GM18870 (cell line): ENCODE measurements around the gene FMN2.
"Not testable (repeated sequence)": the region's sequence is repeated elsewhere in the genome, so short reads cannot be mapped to it uniquely, and the experiment has no call there.

ENCODE experiments used
- ATAC-seq: cut with Tn5 transposase; IDR thresholded peaks from one replicate; pipeline ENCODE4 v1.9.1; 2021; ENCODE audit warnings: moderate library complexity; ENCODE audit not compliant: unreplicated experiment

Gene FMN2

DNA sequence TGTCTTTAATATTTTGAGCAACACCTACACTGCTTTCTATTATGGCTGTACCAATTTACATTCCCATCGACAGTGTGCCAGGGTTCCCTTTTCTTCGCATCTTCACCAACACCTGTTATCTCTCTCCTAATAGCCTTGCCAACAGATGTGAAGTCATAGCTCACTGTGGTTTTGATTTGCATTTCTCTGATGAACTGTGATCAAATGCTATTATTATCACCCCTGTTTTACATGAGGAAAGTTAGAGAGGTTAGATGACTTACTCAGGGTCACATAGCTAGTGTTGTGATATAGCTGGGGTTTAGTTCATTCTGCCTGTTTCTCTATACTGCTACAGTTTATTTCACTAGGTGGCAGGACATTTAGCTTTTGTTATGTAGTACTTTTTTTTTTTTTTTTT lies 204.1 kb downstream of the FMN2 start:
- ATAC-seq = no peak

DNA sequence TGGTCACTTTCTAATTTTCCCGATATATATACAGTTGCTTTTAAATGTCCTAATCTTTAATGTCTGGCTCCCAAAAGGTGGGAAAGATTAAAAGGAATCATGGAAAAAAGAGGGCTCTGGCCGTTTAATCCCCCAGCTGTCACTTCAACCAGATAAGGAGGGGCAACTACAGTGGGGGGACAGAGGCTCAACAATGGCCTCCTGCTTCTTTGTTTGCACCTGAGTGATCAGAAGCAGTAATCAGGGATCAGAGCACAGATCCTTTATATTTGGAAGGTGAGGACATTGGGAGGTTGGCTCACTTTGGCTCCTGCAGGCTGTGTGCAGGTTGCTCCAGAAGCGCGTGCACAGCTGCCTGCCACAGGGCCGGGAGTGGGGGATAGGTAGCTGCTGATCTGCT lies 212.8 kb downstream of the FMN2 start:
- ATAC-seq = no peak

GRCh38 chr1:240306673-240307072 lies 215.0 kb downstream of the FMN2 start:
- ATAC-seq = no peak

- ATAC-seq = no peak
Measured at GRCh38 chr1:240308096-240308495, 216.4 kb downstream of the FMN2 start.

DNA sequence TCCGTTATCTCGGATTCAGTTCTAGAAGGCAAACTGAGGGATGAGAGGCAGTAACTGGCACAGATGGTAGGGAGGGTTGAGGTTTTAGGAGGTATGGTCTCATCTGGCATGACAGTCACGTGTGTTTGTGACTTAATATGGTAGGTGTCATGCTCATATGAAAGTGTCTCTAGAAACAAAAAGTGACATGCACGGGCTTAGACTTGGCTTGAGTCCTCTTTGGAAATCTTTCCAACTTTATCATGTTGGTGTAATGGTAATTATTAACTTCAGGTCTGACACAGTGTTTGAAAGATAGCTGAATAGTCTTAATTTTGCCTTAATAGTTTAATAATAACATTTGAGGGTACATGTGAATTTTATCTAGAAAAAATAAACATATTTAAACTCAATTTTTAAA lies 218.1 kb downstream of the FMN2 start:
- no peak for ATAC-seq

DNA sequence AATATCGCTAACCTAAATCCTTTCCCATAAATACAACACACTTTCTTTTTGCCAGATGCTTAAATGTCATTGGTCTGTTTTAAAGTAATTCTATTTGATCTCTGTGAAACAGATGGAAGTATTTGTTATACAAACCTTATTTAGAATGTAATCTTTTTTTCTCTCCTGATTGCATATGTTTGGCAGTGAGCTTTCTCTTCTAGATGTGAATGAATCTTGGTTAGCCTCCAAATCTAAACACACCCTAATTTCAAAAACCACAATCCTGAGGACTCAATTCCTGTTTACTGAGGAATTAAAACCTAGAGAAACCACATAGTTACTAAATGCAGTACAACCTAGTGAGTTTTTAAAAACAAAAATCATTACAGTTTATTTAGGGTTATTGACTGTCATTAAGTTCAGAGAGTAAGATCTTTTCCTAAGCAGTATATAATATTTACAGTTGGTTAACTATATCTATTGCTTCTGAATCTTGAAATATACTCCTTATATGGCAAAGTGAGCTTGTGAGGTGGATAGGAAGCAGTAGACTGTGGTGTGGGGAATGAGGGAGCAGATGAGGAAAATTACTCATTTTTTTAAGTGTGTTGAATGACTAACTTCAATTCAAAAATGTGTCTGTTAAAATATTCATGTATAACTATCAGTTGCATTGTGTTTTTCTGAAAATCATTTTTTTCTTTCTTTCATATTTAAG lies 218.7 kb downstream of the FMN2 start:
- ATAC-seq = no peak

- ATAC-seq = no peak
Measured at GRCh38 chr1:240312872-240313271, 221.2 kb downstream of the FMN2 start.

- ATAC-seq = no peak
Measured at GRCh38 chr1:240314845-240315801, 223.4 kb downstream of the FMN2 start.

- ATAC-seq = no peak
Measured at GRCh38 chr1:240319998-240320397, 228.3 kb downstream of the FMN2 start.

GRCh38 chr1:240320659-240321058 lies 229.0 kb downstream of the FMN2 start:
- no peak for ATAC-seq

GRCh38 chr1:240322943-240323342 lies 231.3 kb downstream of the FMN2 start:
- ATAC-seq = no peak

DNA sequence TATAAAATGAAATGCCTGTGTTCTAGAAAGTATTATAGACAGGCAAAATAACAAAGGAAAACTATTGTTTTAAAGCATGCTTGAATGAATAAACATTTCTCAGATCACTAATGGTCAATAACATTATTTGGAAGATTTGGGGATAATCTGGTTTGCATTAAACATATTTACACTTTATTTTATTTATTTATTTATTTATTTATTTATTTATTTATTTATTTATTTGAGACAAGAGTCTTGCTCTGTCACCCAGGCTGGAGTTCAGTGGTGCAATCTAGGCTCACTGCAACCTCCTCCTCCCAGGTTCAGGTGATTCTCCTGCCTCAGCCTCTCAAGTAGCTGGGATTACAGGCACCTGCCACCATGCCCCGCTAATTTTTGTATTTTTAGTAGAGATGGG lies 236.7 kb downstream of the FMN2 start:
- not testable (repeated sequence) for ATAC-seq

- ATAC-seq = no peak
Measured at GRCh38 chr1:240329443-240329842, 237.8 kb downstream of the FMN2 start.

DNA sequence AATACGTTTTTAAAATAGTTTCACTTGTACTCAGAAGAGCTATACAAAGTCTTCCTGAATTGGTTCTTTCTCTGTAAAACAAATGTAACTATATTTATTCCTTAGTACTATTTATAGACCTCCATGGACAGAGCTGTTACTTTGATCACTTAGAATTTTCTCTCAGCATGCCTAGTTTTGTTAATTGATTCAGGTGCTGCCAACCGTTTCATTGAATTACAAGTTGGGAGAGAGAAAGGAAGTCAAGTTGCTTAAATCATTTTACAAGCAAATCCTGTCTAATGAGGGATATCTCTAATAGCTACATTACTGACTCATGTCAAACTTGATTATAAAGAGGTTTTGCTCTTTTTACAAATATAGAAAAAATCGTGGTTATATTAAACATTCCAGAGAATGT lies 241.0 kb downstream of the FMN2 start:
- no peak for ATAC-seq

GRCh38 chr1:240337781-240338180 lies 246.1 kb downstream of the FMN2 start:
- no peak for ATAC-seq

DNA sequence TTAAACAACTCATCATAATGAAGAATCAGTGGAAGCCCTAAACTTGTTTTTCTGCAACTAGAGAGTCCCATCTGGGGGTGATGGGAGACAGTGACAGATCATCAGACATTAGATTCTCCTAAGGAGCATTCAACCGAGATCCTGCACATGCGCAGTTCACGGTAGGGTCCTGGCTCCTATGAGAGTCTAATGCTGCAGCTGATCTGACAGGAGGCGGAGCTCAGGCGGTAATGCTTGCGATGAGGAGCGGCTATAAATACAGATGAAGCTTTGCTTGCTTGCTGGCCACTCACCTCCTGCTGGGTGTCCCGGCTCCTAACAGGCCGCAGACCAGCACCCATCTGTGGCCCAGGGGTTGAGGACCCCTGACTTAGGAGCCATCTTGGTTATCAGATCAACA lies 247.2 kb downstream of the FMN2 start:
- ATAC-seq = no peak

GRCh38 chr1:240341365-240342250 lies 249.9 kb downstream of the FMN2 start:
- ATAC-seq = no peak

DNA sequence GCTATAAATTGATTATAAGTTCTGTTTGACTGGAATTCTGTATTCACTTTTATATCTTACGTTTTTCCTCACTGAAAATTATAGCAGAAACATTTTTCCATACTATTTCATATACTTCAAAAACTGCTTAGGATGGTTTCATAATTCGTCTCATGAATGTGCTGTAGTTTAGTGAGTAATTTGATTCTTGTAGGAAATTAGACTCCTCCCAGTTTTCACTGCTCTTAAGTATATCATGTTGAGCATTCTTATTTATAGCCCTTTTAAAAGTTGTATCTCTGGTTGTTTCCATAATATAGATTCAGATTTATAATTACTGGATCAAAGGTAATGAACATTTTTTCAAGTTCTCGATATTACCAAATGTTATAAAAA lies 250.6 kb downstream of the FMN2 start:
- ATAC-seq = no peak

DNA sequence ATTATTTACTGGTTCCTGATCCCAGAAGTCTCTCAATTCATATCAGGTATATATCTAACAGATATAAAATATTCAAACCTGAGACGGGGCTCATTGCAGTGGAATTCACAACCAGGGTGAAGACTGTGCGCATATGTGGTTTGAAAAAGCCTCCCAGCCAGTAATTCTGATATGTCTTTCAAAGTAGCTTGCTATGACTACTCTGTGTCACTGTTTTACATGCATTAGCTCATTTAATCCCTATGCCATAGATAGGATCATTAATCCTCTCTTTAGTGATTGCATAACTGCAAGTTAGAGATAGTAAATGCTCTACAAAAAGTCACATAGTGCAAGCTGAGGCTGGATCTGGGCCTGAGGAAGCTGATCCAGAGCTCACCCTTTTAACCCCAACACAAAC lies 251.4 kb downstream of the FMN2 start:
- ATAC-seq = no peak

DNA sequence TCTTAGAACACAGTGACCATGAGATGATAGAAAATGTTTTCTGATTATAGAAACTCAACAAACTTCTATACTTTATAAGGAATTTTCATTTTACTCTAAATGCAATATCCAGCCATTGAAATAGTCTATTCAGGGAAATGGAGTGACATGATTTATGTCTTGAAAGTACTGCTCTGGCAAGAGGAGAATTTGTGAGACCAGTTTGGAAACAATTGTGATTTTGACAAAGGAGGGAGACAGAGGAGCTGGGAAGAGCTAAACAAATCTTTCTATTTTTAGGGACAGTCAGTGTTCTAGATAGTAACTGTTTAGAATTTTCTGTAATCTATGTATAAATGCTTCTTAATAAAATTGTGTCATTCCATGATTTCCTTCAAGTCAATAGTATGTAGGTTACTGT lies 252.3 kb downstream of the FMN2 start:
- no peak for ATAC-seq

GRCh38 chr1:240344918-240345317 lies 253.2 kb downstream of the FMN2 start:
- ATAC-seq = no peak
